Trophoblast cell (in vitro differentiated cells and primary cell): ENCODE results near the gene DVL1.

Experiments used
- DNase-seq, 2 donors: peaks; one replicate each; pipeline ENCODE4 v3.0.0-alpha.2; 2016
- H2AFZ ChIP-seq: 2 replicates; pipeline ENCODE4 v1.6.1; 2013; ENCODE audit warnings: low read length, moderate library complexity, mild to moderate bottlenecking; ENCODE audit not compliant: insufficient read depth, poor library complexity
- H2AK5ac ChIP-seq: 2 replicates; pipeline ENCODE4 v1.6.1; 2013; ENCODE audit warnings: mild to moderate bottlenecking, low read length
- H2BK120ac ChIP-seq: 2 replicates; pipeline ENCODE4 v1.6.1; 2013; ENCODE audit warnings: low read length, mild to moderate bottlenecking, moderate library complexity; ENCODE audit not compliant: insufficient read depth, poor library complexity
- H2BK12ac ChIP-seq: 2 replicates; pipeline ENCODE4 v1.6.1; 2013; ENCODE audit warnings: mild to moderate bottlenecking, low read length, moderate library complexity
- H2BK5ac ChIP-seq: 2 replicates; pipeline ENCODE4 v1.6.1; 2013; ENCODE audit warnings: low read length, low read depth, moderate library complexity, mild to moderate bottlenecking; ENCODE audit not compliant: poor library complexity
- H3K14ac ChIP-seq: 2 replicates; pipeline ENCODE4 v1.6.1; 2013; ENCODE audit warnings: mild to moderate bottlenecking, low read length
- H3K18ac ChIP-seq: 2 replicates; pipeline ENCODE4 v1.6.1; 2013; ENCODE audit warnings: mild to moderate bottlenecking, low read length
- H3K23ac ChIP-seq: 2 replicates; pipeline ENCODE4 v1.6.1; 2013; ENCODE audit warnings: low read length
- H3K27ac ChIP-seq: 2 replicates; pipeline ENCODE4 v1.5.1; 2013; ENCODE audit warnings: low read depth, mild to moderate bottlenecking, inconsistent platforms, low read length, moderate library complexity
- H3K27me3 ChIP-seq: 2 replicates; pipeline ENCODE4 v1.6.1; 2013; ENCODE audit warnings: inconsistent platforms, mild to moderate bottlenecking, low read length, moderate library complexity; ENCODE audit not compliant: insufficient read depth
- H3K36me3 ChIP-seq, 2 experiments: 1 replicate in 1 of 2; 2 replicates in 1 of 2; pipeline ENCODE4 v1.6.1; 2013; ENCODE audit warnings: low read length in 2 of 2, mild to moderate bottlenecking in 2 of 2, moderate library complexity in 1 of 2; ENCODE audit not compliant: insufficient read depth in 2 of 2, control insufficient read depth in 1 of 2
- H3K4ac ChIP-seq: 2 replicates; pipeline ENCODE4 v1.6.1; 2013; ENCODE audit warnings: low read depth, mild to moderate bottlenecking, low read length, moderate library complexity
- H3K4me1 ChIP-seq, 2 experiments: 1 replicate in 1 of 2; 2 replicates in 1 of 2; pipeline ENCODE4 v1.6.1; 2013; ENCODE audit warnings: low read length in 2 of 2, mild to moderate bottlenecking in 2 of 2, moderate library complexity in 1 of 2; ENCODE audit not compliant: insufficient read depth in 2 of 2, control insufficient read depth in 1 of 2
- H3K4me2 ChIP-seq: 2 replicates; pipeline ENCODE4 v1.6.1; 2013; ENCODE audit warnings: inconsistent platforms, mild to moderate bottlenecking, low read length, moderate library complexity
- H3K4me3 ChIP-seq: 2 replicates; pipeline ENCODE4 v1.5.1; 2013; ENCODE audit warnings: mild to moderate bottlenecking, low read depth, low read length, inconsistent platforms
- H3K79me1 ChIP-seq: one replicate; pipeline ENCODE4 v1.6.1; 2013; ENCODE audit warnings: low read length
- H3K79me2 ChIP-seq: 2 replicates; pipeline ENCODE4 v1.6.1; 2013; ENCODE audit warnings: low read length, mild to moderate bottlenecking; ENCODE audit not compliant: control insufficient read depth, insufficient read depth, poor library complexity
- H3K9ac ChIP-seq: 2 replicates; pipeline ENCODE4 v1.6.1; 2013; ENCODE audit warnings: mild to moderate bottlenecking, low read length
- H3K9me3 ChIP-seq: 2 replicates; pipeline ENCODE4 v1.6.1; 2013; ENCODE audit warnings: low read depth, mild to moderate bottlenecking, control low read depth, inconsistent platforms, low read length; ENCODE audit not compliant: insufficient read depth
- H4K12ac ChIP-seq: 2 replicates; pipeline ENCODE4 v1.6.1; 2013; ENCODE audit warnings: low read depth, mild to moderate bottlenecking, low read length, moderate library complexity
- H4K8ac ChIP-seq: 2 replicates; pipeline ENCODE4 v1.6.1; 2013; ENCODE audit warnings: low read depth, mild to moderate bottlenecking, low read length, moderate library complexity
- H4K91ac ChIP-seq: one replicate; pipeline ENCODE4 v1.6.1; 2013; ENCODE audit warnings: low read depth, mild to moderate bottlenecking, low read length, moderate library complexity
- WGBS: extraction: QIAGEN DNeasy Blood & Tissue Kit; methylation state at CpG from one replicate; pipeline ENCODE4 v1.1.7; 2013; ENCODE audit warnings: missing lambda C conversion rate; ENCODE audit not compliant: insufficient read length, insufficient coverage; ENCODE audit errors: extremely low coverage; 5-methylcytosine and 5-hydroxymethylcytosine counted together

DVL1 gene

GRCh38 chr1:1322952-1323351, 26.3 kb downstream of the DVL1 start:
- Histone ChIP-seq H3K18ac (no peak overlapping the region), H3K27me3 (no peaks in the 10 kb centered on the region), H3K4me1 (peaks cover 12 to 14% of the 10 kb centered on the region in 2 experiments), H2BK12ac (no peak overlapping the region), H2BK5ac (no peak overlapping the region), H4K8ac (no peak overlapping the region), H3K9ac (no peak overlapping the region), H2AK5ac (no peak overlapping the region), H4K12ac (no peak overlapping the region), H3K27ac (no peak overlapping the region), H2AFZ (no peak overlapping the region), H3K4ac (peak overlapping the region; percentile 21), H3K79me2 (peaks cover 26% of the 10 kb centered on the region), H3K36me3 (peaks cover 42 to 44% of the 10 kb centered on the region in 2 experiments), H3K4me3 (no peak overlapping the region), H3K79me1 (peaks cover 9% of the 10 kb centered on the region), H3K23ac (no peak overlapping the region), H4K91ac (no peak overlapping the region), H2BK120ac (no peak overlapping the region), H3K14ac (no peak overlapping the region), H3K4me2 (no peak overlapping the region), H3K9me3 (peaks cover 3% of the 10 kb centered on the region)
- no CpG with 5 or more reads among the region's 10 CpGs for WGBS
- DNase-seq: no peak

- no peak overlapping the region for H2AK5ac ChIP-seq
- no CpG with 5 or more reads among the region's 14 CpGs for whole genome bisulfite sequencing
- no peak overlapping the region for H2AFZ ChIP-seq
- peaks cover 12 to 16% of the 10 kb centered on the region in 2 experiments for H3K4me1 ChIP-seq
- no peak overlapping the region for H4K8ac ChIP-seq
- no peak overlapping the region for H3K4me2 ChIP-seq
- no peak overlapping the region for H3K27ac ChIP-seq
- H3K23ac ChIP-seq: no peak overlapping the region
- H3K79me2 ChIP-seq: peaks cover 26% of the 10 kb centered on the region
- peaks cover 38 to 40% of the 10 kb centered on the region in 2 experiments for H3K36me3 ChIP-seq
- peak overlapping the region; percentile 21 for H3K4ac ChIP-seq
- peaks cover 9% of the 10 kb centered on the region for H3K79me1 ChIP-seq
- H3K14ac ChIP-seq: no peak overlapping the region
- no peak overlapping the region for H3K4me3 ChIP-seq
- no peak overlapping the region for H3K18ac ChIP-seq
- no peak overlapping the region for H3K9ac ChIP-seq
- no peak overlapping the region for H4K12ac ChIP-seq
- no peak overlapping the region for H4K91ac ChIP-seq
- no peak for DNase-seq
- no peaks in the 10 kb centered on the region for H3K27me3 ChIP-seq
- H2BK12ac ChIP-seq: no peak overlapping the region
- H2BK120ac ChIP-seq: no peak overlapping the region
- no peak overlapping the region for H2BK5ac ChIP-seq
- H3K9me3 ChIP-seq: peaks cover 3% of the 10 kb centered on the region
Observed at GRCh38 chr1:1322418-1322817, 26.8 kb downstream of the DVL1 start.

DNA sequence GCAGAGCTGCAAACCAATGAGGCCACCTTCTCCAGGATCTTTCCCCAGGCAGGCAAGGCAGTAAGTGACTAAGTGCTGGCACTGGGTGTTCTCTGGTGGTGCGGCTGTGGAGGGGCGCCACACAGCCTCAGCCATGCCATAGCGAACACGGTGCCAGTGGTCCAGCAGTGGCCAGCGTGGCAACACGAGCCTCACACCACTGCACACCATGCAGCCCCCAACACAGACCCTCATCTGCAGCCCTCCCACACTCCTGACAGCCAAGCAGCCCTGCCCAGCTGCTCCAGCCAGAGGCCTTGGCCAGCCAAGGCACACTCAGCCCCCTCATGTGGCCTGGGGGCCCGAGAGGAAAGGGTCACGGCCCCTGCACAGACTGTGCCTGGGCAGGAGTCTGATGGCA, 27.7 kb downstream of the DVL1 start:
- peak overlapping the region; percentile 16 for H3K4ac ChIP-seq
- no CpG with 5 or more reads among the region's 8 CpGs for WGBS
- no peak overlapping the region for H3K23ac ChIP-seq

GRCh38 chr1:1320666-1321448, 28.4 kb downstream of the DVL1 start:
- Histone ChIP-seq H3K4me1 (peaks cover 12 to 14% of the 10 kb centered on the region in 2 experiments), H4K91ac (no peak overlapping the region), H2BK120ac (no peak overlapping the region), H3K18ac (no peak overlapping the region), H3K27ac (no peak overlapping the region), H3K4me2 (no peak overlapping the region), H3K27me3 (no peaks in the 10 kb centered on the region), H3K79me1 (peaks cover 9% of the 10 kb centered on the region), H3K36me3 (peaks cover 35 to 36% of the 10 kb centered on the region in 2 experiments), H3K79me2 (peaks cover 26% of the 10 kb centered on the region), H4K8ac (no peak overlapping the region), H2AK5ac (no peak overlapping the region), H3K14ac (no peak overlapping the region), H2BK5ac (no peak overlapping the region), H3K9ac (no peak overlapping the region), H3K4me3 (no peak overlapping the region), H4K12ac (no peak overlapping the region), H3K4ac (peak overlapping the region; percentile 43), H2BK12ac (no peak overlapping the region), H3K23ac (no peak overlapping the region), H2AFZ (no peak overlapping the region), H3K9me3 (peaks cover 3% of the 10 kb centered on the region)
- DNase-seq: no peak
- WGBS: no CpG with 5 or more reads among the region's 23 CpGs

More for the DNA sequence above, 27.7 kb downstream of the DVL1 start:
- no peak overlapping the region for H3K9ac ChIP-seq
- no peak overlapping the region for H2BK120ac ChIP-seq
- H4K91ac ChIP-seq: no peak overlapping the region
- no peak overlapping the region for H3K27ac ChIP-seq
- no peak overlapping the region for H3K14ac ChIP-seq
- H2BK12ac ChIP-seq: no peak overlapping the region
- H2BK5ac ChIP-seq: no peak overlapping the region
- no peak overlapping the region for H3K18ac ChIP-seq
- no peak overlapping the region for H4K12ac ChIP-seq
- peaks cover 26% of the 10 kb centered on the region for H3K79me2 ChIP-seq
- peaks cover 3% of the 10 kb centered on the region for H3K9me3 ChIP-seq
- DNase-seq: no peak
- H3K4me3 ChIP-seq: no peak overlapping the region
- no peaks in the 10 kb centered on the region for H3K27me3 ChIP-seq
- no peak overlapping the region for H4K8ac ChIP-seq
- no peak overlapping the region for H3K4me2 ChIP-seq
- no peak overlapping the region for H2AK5ac ChIP-seq
- peaks cover 12 to 16% of the 10 kb centered on the region in 2 experiments for H3K4me1 ChIP-seq
- peaks cover 33 to 35% of the 10 kb centered on the region in 2 experiments for H3K36me3 ChIP-seq
- peaks cover 9% of the 10 kb centered on the region for H3K79me1 ChIP-seq
- no peak overlapping the region for H2AFZ ChIP-seq
